Transverse colon (tissue), 4 donors: Measurements from ENCODE around the gene PDE4B. TPM values are rescaled to one million over a fixed set of nuclear protein-coding genes. Genes with fewer than 3 reads are reported as not detected.

ENCODE experiments used
- DNase-seq: peaks from one replicate; pipeline ENCODE4 v3.0.0-alpha.2; 2019
- H3K27ac ChIP-seq, 4 donors: fragments of 200-600 bp; sonication (generic); 2 replicates each; pipeline ENCODE4 v1.5.1; 2016 to 2018; ENCODE audit warnings: inconsistent platforms in 4 of 4
- H3K27me3 ChIP-seq: fragments of 200-600 bp; sonication (generic); 2 replicates; pipeline ENCODE4 v1.5.1; 2017; ENCODE audit warnings: inconsistent platforms
- H3K36me3 ChIP-seq, 4 donors: fragments of 200-600 bp; sonication (generic); 2 replicates each; pipeline ENCODE4 v1.5.1; 2017 to 2019; ENCODE audit warnings: inconsistent platforms in 4 of 4
- H3K4me1 ChIP-seq, 4 donors: fragments of 200-600 bp; sonication (generic); 2 replicates each; pipeline ENCODE4 v1.5.1; 2017 to 2020; ENCODE audit warnings: inconsistent platforms in 4 of 4
- H3K4me3 ChIP-seq, 4 donors: fragments of 200-600 bp; sonication (generic); 1 replicate in 1 of 4; 2 replicates in 3 of 4; pipeline versions ENCODE4 v1.5.1 to v1.6.1; 2017 to 2019; ENCODE audit warnings: inconsistent platforms in 4 of 4
- H3K9me3 ChIP-seq, 2 donors: fragments of 200-600 bp; sonication (generic); 2 replicates each; pipeline ENCODE4 v1.5.1; 2017 to 2019; ENCODE audit warnings: inconsistent platforms in 2 of 2
- EP300 ChIP-seq: sonication (generic); formaldehyde crosslinking; IDR thresholded peaks from one replicate; pipeline ENCODE4 v1.6.1; 2017; ENCODE audit warnings: antibody characterized with exemption, low read depth
- POLR2A ChIP-seq: fragments of 450-650 bp; IDR thresholded peaks from one replicate; pipeline ENCODE4 v1.6.1; 2016; ENCODE audit warnings: antibody characterized with exemption, mild to moderate bottlenecking, moderate library complexity
- POLR2AphosphoS5 ChIP-seq, 3 donors: sonication (generic); formaldehyde crosslinking; IDR thresholded peaks; one replicate each; pipeline ENCODE4 v1.6.1; 2016; ENCODE audit warnings: antibody characterized with exemption in 3 of 3
- WGBS, 2 donors: methylation state at CpG; one replicate each; pipeline ENCODE4 v1.1.5; 2018; ENCODE audit warnings: low coverage in 1 of 2; 5-methylcytosine and 5-hydroxymethylcytosine counted together
- in situ Hi-C, 4 donors: fragments of 200-750 bp; cut with MboI; loops; one replicate each; pipeline versions ENCODE4 v1.15.0 to v1.15.1; 2017; ENCODE audit warnings: low sequenced_read_pairs in 3 of 4, low pct_ligation_motif_present in 1 of 4, low pct_unique_long_range_greater_than_20kb in 1 of 4
- intact Hi-C: fragments of 100-400 bp; cut with DNase I; formaldehyde crosslinking; loops from one replicate; pipeline ENCODE4 v1.15.1; 2023; ENCODE audit warnings: low total_unique reads
- total RNA-seq, 4 donors: library from RNA; depleted of rRNA; stranded (reverse); fragments of >200 nt; gene quantifications; one replicate each; pipeline ENCODE4 v1.1.0, GENCODE V29; 2016
- TF ChIP-seq, protein P1 (sequence below), 5 experiments: fragments of 200-600 bp in 3 of 5; fragments of 450-650 bp in 2 of 5; sonication (generic) in 3 of 5; IDR thresholded peaks; 1 replicate in 2 of 5; 2 replicates in 3 of 5; pipeline ENCODE4 v1.5.1; 2016 to 2017; ENCODE audit warnings: antibody characterized with exemption in 5 of 5, inconsistent platforms in 3 of 5, mild to moderate bottlenecking in 2 of 5, moderate library complexity in 1 of 5

PDE4B gene
- total RNA-seq, 4 donors from 2014 or later, result 4.5 to 14.8 (median 6.5) TPM

DNA sequence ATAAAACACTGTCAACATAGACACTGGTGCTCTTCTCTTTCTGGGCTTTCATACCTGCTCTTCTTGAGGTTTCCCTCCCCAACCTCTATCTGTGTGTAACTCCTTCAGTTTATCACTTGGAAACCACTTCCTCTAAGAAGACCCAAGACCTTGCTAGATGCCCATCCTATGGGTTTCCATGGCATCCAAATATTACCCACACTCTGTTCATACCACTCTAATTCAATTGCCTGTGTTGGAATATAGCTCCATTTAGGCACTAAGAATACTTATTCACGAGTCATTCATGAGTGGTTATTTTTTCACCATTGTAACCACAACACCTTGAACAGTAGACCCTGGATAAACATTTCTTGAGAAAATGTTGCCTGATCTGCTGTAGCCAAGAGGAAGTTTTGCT, 510.1 kb downstream of the PDE4B start:
- H3K27me3 ChIP-seq, result no peaks in the 10 kb centered on the region
- no peaks in the 10 kb centered on the region for H3K36me3 ChIP-seq
- peaks cover 0 to 20% (median 2%) of the 10 kb centered on the region in 4 donors for H3K4me1 ChIP-seq
- TF ChIP-seq POLR2A (no peak), POLR2AphosphoS5 (IDR thresholded peaks at IDR 0.05) (no peak)
- intact Hi-C loops (no loop called here), in situ Hi-C loops (no loop called here)
- H3K9me3 ChIP-seq, result no peaks in the 10 kb centered on the region
- no peak overlapping the region for H3K27ac ChIP-seq
- H3K4me3 ChIP-seq, result no peak overlapping the region
- DNase-seq, result no peak
- 69 to 71% methylated on average over 1 of the region's 1 CpG for WGBS, 2 donors

DNA sequence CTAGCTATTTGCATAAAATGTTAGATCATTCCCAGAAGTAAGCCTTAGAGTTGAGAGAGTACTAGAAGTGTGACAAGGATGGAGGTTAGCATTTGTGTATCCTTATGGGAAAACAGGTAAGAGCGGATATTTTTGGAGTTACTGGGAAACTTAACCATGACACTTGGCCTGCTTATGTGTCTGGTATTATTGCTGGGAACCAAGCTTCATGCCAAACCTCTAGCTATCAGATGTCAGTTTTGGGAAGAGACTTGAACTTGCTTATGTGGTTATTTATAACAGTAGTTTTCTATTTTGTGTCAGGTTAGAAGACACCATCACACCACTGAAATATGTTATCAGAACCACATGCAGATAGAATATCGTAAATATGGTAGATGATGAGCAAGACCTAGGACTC, 511.0 kb downstream of the PDE4B start:
- intact Hi-C loops, result no loop called here
- 100% methylated on average over 2 of the region's 2 CpGs for WGBS, 2 donors
- H3K27ac ChIP-seq, result no peak overlapping the region
- DNase-seq, result no peak
- TF ChIP-seq POLR2A, result no peak
- TF ChIP-seq, protein P1, sequence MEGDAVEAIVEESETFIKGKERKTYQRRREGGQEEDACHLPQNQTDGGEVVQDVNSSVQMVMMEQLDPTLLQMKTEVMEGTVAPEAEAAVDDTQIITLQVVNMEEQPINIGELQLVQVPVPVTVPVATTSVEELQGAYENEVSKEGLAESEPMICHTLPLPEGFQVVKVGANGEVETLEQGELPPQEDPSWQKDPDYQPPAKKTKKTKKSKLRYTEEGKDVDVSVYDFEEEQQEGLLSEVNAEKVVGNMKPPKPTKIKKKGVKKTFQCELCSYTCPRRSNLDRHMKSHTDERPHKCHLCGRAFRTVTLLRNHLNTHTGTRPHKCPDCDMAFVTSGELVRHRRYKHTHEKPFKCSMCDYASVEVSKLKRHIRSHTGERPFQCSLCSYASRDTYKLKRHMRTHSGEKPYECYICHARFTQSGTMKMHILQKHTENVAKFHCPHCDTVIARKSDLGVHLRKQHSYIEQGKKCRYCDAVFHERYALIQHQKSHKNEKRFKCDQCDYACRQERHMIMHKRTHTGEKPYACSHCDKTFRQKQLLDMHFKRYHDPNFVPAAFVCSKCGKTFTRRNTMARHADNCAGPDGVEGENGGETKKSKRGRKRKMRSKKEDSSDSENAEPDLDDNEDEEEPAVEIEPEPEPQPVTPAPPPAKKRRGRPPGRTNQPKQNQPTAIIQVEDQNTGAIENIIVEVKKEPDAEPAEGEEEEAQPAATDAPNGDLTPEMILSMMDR (IDR thresholded peaks at IDR 0.05), result no peak
- no peaks in the 10 kb centered on the region for H3K27me3 ChIP-seq
- H3K36me3 ChIP-seq, result no peaks in the 10 kb centered on the region
- H3K9me3 ChIP-seq, result no peaks in the 10 kb centered on the region
- in situ Hi-C loops, result no loop called here
- H3K4me3 ChIP-seq, result no peak overlapping the region
- peaks cover 0 to 20% (median 0%) of the 10 kb centered on the region in 4 donors for H3K4me1 ChIP-seq

DNA sequence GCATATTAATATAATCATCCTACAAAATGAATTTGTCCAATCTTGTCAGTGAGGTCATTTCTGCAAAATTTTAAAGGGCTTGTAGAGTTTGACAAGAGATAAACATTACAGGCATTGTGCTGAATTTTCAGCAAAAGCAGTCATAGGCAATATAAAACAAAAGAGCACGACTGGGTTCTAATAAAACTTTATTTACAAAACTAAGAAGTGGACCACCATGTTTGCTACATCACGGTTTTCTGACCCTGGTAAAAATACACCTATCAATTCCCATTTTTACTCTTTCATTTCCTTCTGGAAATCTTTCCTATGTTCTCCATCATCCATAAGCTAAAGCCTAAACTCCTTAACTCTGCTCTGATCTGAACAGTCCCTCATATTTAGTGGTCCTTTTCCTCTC, 511.4 kb downstream of the PDE4B start:
- Histone ChIP-seq H3K4me3 (no peak overlapping the region), H3K4me1 (peaks cover 0 to 20% (median 0%) of the 10 kb centered on the region in 4 donors), H3K9me3 (no peaks in the 10 kb centered on the region), H3K27ac (no peak overlapping the region), H3K27me3 (no peaks in the 10 kb centered on the region), H3K36me3 (no peaks in the 10 kb centered on the region)
- WGBS, 2 donors, result 79 to 80% methylated on average over 2 of the region's 2 CpGs
- in situ Hi-C loops (no loop called here), intact Hi-C loops (no loop called here)
- TF ChIP-seq EP300 (no peak), POLR2AphosphoS5 (IDR thresholded peaks at IDR 0.05) (no peak)
- DNase-seq, result no peak

DNA sequence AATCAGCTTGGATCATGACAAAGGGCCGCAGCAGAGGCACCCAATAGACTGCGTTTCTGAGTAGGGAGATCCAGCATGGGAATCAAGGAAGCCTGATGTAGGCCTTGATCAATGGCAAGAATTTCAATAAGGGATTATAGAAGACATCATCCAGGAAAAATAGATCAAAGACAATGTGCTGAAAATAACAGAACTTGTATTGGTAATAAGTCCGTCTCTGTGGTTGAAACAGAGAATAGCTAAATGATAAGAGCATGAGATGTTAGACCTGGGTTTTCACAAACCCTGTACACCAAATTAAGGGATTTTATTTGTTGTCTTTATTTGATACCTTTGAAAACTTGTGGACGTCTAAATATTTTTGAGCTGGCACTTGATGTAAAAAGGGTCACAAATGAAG, 513.2 kb downstream of the PDE4B start:
- H3K4me1 ChIP-seq, result peaks cover 0 to 13% (median 0%) of the 10 kb centered on the region in 4 donors
- no peak overlapping the region for H3K4me3 ChIP-seq
- H3K27me3 ChIP-seq, result no peaks in the 10 kb centered on the region
- in situ Hi-C loops (no loop called here), intact Hi-C loops (no loop called here)
- no peaks in the 10 kb centered on the region for H3K36me3 ChIP-seq
- TF ChIP-seq POLR2A (no peak), EP300 (no peak), POLR2AphosphoS5 (IDR thresholded peaks at IDR 0.05) (no peak)
- TF ChIP-seq, protein P1 (IDR thresholded peaks at IDR 0.05), result no peak
- no peak overlapping the region for H3K27ac ChIP-seq
- DNase-seq, result no peak
- no peaks in the 10 kb centered on the region for H3K9me3 ChIP-seq
- WGBS, 2 donors, result 84 to 91% methylated on average over 4 of the region's 4 CpGs

DNA sequence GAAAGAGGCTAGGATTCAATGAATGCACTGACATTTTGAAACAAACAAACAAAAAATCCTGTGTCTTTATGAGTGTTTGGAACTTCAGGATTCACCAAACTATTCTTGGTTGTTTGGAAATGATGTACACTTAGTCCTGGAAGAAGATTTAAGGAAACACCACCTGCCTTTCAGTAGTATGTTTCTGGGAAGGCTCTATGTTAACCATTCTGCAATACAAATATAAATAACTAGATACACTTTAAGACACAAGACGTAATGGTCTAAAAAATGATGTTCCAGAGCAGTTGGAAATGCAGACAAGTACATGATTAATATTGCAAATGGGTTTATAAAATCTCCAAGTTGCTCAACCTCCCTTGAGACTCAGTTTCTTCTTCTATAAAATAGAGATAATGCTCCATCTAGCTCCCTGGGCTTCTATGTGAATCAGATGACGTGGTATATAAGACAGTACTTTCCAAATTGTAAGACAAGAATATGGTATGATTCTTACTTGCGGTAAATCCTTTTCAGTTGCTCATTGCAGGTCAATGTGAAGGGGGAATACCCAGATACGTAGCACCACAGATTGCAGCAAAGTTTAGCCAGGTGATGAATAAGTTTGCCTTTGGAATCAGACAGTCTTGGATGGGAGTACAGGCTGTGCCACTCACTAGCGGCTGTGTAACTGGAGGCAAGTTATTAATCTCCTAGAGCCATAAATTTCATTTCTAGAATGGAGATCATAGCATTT, 516.5 kb downstream of the PDE4B start:
- in situ Hi-C loops, result no loop called here
- H3K27me3 ChIP-seq, result no peaks in the 10 kb centered on the region
- H3K27ac ChIP-seq, result no peak overlapping the region
- TF ChIP-seq EP300 (no peak), POLR2A (no peak), POLR2AphosphoS5 (IDR thresholded peaks at IDR 0.05) (no peak)
- TF ChIP-seq, protein P1 (IDR thresholded peaks at IDR 0.05), result no peak
- intact Hi-C loops, result no loop called here
- H3K36me3 ChIP-seq, result no peaks in the 10 kb centered on the region
- H3K4me1 ChIP-seq, result no peaks in the 10 kb centered on the region
- WGBS, 2 donors, result 91 to 97% methylated on average over 5 of the region's 5 CpGs
- no peak for DNase-seq
- H3K4me3 ChIP-seq, result no peak overlapping the region
- no peaks in the 10 kb centered on the region for H3K9me3 ChIP-seq
